ENCODE data around the gene ALPK3. TPM values are rescaled to one million over a fixed set of nuclear protein-coding genes. Genes with fewer than 3 reads are reported as not detected.

The ALPK3 gene
- total and polyA plus RNA-seq, 9 of the 15 experiments (the other 6 are each of a cell fraction or from before 2014, with no cell fraction given): 0.04 to 1.0 (median 0.07) TPM; not detected in 2

- peaks cover 2% of the 10 kb centered on the region for H3K9me1 ChIP-seq (ENCODE audit: control insufficient read depth, insufficient read depth, low read length)
- in situ Hi-C loops (cut with MboI) (no loop called here), intact Hi-C loops (cut with micrococcal nuclease) (no loop called here)
- WGBS (ENCODE audit: insufficient coverage, low coverage, missing lambda C conversion rate): 36% methylated on average over 2 of the region's 2 CpGs
- H3K79me2 ChIP-seq (ENCODE audit: control insufficient read depth, insufficient read depth, low read length): no peaks in the 10 kb centered on the region
- no peaks in the 10 kb centered on the region for H3K27me3 ChIP-seq (ENCODE audit: control insufficient read depth in 2 of 2, insufficient read depth in 2 of 2, low read length in 2 of 2)
- no peak overlapping the region for H3K27ac ChIP-seq (ENCODE audit: extremely low read depth, low read depth, low read length)
- no peak overlapping the region for H3K4me3 ChIP-seq
- no peak overlapping the region for H3K4me2 ChIP-seq (ENCODE audit: insufficient read depth, low read length)
- no TSS peak for BruUV-seq (replicated peaks)
- ATAC-seq (peak; percentile 22; the same call in 2 of the 3 replicates), FAIRE-seq (no peak), DNase-seq (ENCODE audit: extremely low read depth in 1 of 4, low spot score in 3 of 4) (no peak)
- H2AFZ ChIP-seq (ENCODE audit: low read depth, low read length): peak overlapping the region; percentile 81
- TF ChIP-seq CHCHD3 (CRISPR knock-in tag; IDR thresholded peaks at IDR 0.05) (no peak), BRD9 (IDR thresholded peaks at IDR 0.05; ENCODE audit: low read depth, partially characterized antibody) (no peak), POLR2AphosphoS2 (IDR thresholded peaks at IDR 0.05; ENCODE audit: low read length) (no peak), GTF2E2 (tag; IDR thresholded peaks at IDR 0.05) (no peak), ZNF354B (CRISPR knock-in tag; IDR thresholded peaks at IDR 0.05) (no peak), ZNF3 (CRISPR knock-in tag; IDR thresholded peaks at IDR 0.05) (no peak), MCM2 (IDR thresholded peaks at IDR 0.05; ENCODE audit: low read depth) (no peak)
- H3K9ac ChIP-seq (ENCODE audit: insufficient read depth in 1 of 2, low read depth in 2 of 2, low read length in 2 of 2): peak overlapping the region in 1 of 2 experiments; percentile 65; a peak in 1 of 4 replicates
- H3K9me3 ChIP-seq (replicated peaks; ENCODE audit: control insufficient read depth, insufficient read depth, low read depth, low read length): peaks cover 6% of the 10 kb centered on the region
- ChIA-PET CTCF (ENCODE audit: low intra/inter-chr PET ratio) (no interaction called here), POLR2A (interaction anchor here (2.0 kb wide), 1 partner anchor 8 kb away, joined by 6 read pairs; no protein-coding TSS in a partner anchor)
- no peaks in the 10 kb centered on the region for H3K36me3 ChIP-seq (ENCODE audit: control insufficient read depth, insufficient read depth, low read length)
- H4K20me1 ChIP-seq (replicated peaks; ENCODE audit: control insufficient read depth, insufficient read depth, low read length): no peaks in the 10 kb centered on the region
- peaks cover 7 to 11% of the 10 kb centered on the region in 2 experiments; a peak in 4 of 5 replicates for H3K4me1 ChIP-seq (replicated peaks in 1 of 2; ENCODE audit: control insufficient read depth in 2 of 2, insufficient read depth in 2 of 2, low read length in 2 of 2)
Measured at GRCh38 chr15:84904419-84904818, 87.3 kb downstream of the ALPK3 start.

Data from K562 (cell line).